Panc1 (cell line): Measurements from ENCODE around the gene MAST4. TPM values are rescaled to one million over a fixed set of nuclear protein-coding genes. Genes with fewer than 3 reads are reported as not detected.

Experiments used
- ATAC-seq: fragments of 200-7000 bp; cut with Tn5 transposase; 2 replicates; pipeline ENCODE4 v1.9.1; 2020; ENCODE audit warnings: mild to moderate bottlenecking, moderate library complexity
- BruUV-seq: library from RNA; stranded (reverse); fragments of 400-500 nt; replicated peaks from 2 replicates; lab custom pipeline; 2021; lab: Mats Ljungman, UMichigan
- CTCF ChIA-PET: fragments of 300-600 bp; sonication (Branson Sonifier 250); formaldehyde crosslinking; loops from one replicate; lab custom pipeline; 2022; ENCODE audit warnings: antibody characterized with exemption; lab: Charles Lee
- POLR2A ChIA-PET: fragments of 300-600 bp; sonication (Branson Sonifier 250); formaldehyde crosslinking; loops from one replicate; lab custom pipeline; 2022; ENCODE audit warnings: antibody characterized with exemption; lab: Charles Lee
- DNase-seq: peaks from one replicate; pipeline ENCODE4 v3.0.0-alpha.2; 2010; ENCODE audit warnings: low read depth, low spot score
- H3K27ac ChIP-seq: 2 replicates; pipeline ENCODE4 v1.5.1; 2011; ENCODE audit warnings: mild to moderate bottlenecking, low read length, inconsistent platforms
- H3K27me3 ChIP-seq: fragments of 200-500 bp; sonication (Bioruptor generic); 2 replicates; pipeline ENCODE4 v1.6.0; 2014; ENCODE audit warnings: low read length, inconsistent platforms; ENCODE audit not compliant: control insufficient read depth, insufficient read depth
- H3K36me3 ChIP-seq: fragments of 200-500 bp; sonication (Bioruptor generic); 2 replicates; pipeline ENCODE4 v1.5.1; 2014; ENCODE audit warnings: inconsistent platforms, mild to moderate bottlenecking, low read length, moderate library complexity; ENCODE audit not compliant: control insufficient read depth, insufficient read depth
- H3K4me1 ChIP-seq: 2 replicates; pipeline ENCODE4 v1.5.1; 2011; ENCODE audit warnings: inconsistent platforms, mild to moderate bottlenecking, low read length, moderate library complexity; ENCODE audit not compliant: control insufficient read depth, insufficient read depth
- H3K4me3 ChIP-seq, 2 experiments: 2 replicates each; pipeline ENCODE4 v1.5.1; 2011 to 2012; ENCODE audit warnings: low read depth in 2 of 2, low read length in 2 of 2, mild to moderate bottlenecking in 2 of 2, inconsistent platforms in 1 of 2, moderate library complexity in 1 of 2
- H3K9me3 ChIP-seq: fragments of 200-500 bp; sonication (Bioruptor generic); 2 replicates; pipeline ENCODE4 v1.5.1; 2014; ENCODE audit warnings: low read depth, mild to moderate bottlenecking, inconsistent platforms, low read length, moderate library complexity; ENCODE audit not compliant: control insufficient read depth, insufficient read depth
- POLR2AphosphoS5 ChIP-seq: IDR thresholded peaks from 2 replicates; pipeline ENCODE4 v1.6.1; 2012; ENCODE audit warnings: mild to moderate bottlenecking, low read depth, low read length, moderate library complexity
- SIN3A ChIP-seq: IDR thresholded peaks from 2 replicates; pipeline ENCODE4 v1.6.1; 2012; ENCODE audit warnings: low read depth, mild to moderate bottlenecking, low read length, moderate library complexity, borderline replicate concordance; ENCODE audit not compliant: insufficient read depth
- TCF7L2 ChIP-seq: IDR thresholded peaks from 2 replicates; pipeline ENCODE4 v1.6.1; 2011; ENCODE audit warnings: mild to moderate bottlenecking, low read depth, low read length, inconsistent platforms
- in situ Hi-C: cut with HindIII; loops from 2 replicates; pipeline ENCODE4 v1.10.0; 2016; ENCODE audit warnings: low sequenced_read_pairs, low pct_unique_long_range_greater_than_20kb
- intact Hi-C: fragments of 100-400 bp; cut with micrococcal nuclease; formaldehyde crosslinking; loops from one replicate; pipeline ENCODE4 v1.10.0; 2022; ENCODE audit not compliant: unreplicated experiment
- total RNA-seq: library from RNA; stranded (reverse); gene quantifications from one replicate; pipeline ENCODE4 v1.2.1, GENCODE V29; 2021; ENCODE audit not compliant: unreplicated experiment
- TF ChIP-seq, protein P1 (sequence below): fragments of 450-650 bp; IDR thresholded peaks from 2 replicates; pipeline ENCODE4 v1.5.1; 2017; ENCODE audit warnings: mild to moderate bottlenecking
- TF ChIP-seq, protein P2 (sequence below), 2 experiments: IDR thresholded peaks; 2 replicates each; pipeline ENCODE4 v1.6.1; 2011 to 2012; ENCODE audit warnings: low read depth in 2 of 2, control low read depth in 1 of 2, low read length in 1 of 2, mild to moderate bottlenecking in 1 of 2, moderate library complexity in 1 of 2; ENCODE audit not compliant: insufficient read depth in 1 of 2

The MAST4 gene
- total RNA-seq, 1 experiment from 2014 or later: 1.8 TPM

DNA sequence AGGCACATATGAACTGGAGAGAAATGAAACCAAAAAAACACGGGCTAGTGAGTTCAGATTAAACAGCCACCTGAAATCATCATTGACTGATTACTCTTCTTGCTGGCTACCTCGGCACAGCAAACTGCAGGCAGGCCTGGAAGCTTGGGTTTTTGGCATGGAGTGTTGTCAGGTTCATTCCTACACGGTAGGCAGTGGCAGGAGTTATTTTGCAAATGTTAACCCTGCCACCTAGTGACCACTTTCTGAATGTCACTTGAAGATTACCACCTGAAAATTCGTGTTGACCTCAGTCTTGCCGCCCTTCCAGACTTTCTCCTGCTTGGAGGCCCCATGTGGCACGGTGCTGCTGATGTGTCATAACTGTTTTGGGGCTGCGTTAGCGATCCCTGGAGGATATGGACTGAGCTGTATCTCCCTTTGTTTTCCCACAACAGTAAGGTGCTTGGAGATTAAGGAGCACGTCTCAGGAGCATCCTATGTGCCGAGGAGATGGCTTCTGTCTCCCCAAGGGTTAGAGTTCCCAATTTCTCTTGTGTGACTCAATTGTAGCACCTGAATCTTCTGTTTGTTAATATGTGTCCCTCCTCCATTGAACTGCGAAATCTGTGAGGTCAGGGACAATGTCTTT is 613.1 kb downstream of the MAST4 start:
- in situ Hi-C loops (no loop called here), intact Hi-C loops (loop anchor here (2.0 to 10.0 kb wide), 3 partner anchors 52 to 394 kb away; no protein-coding TSS in a partner anchor)
- no peak for TF ChIP-seq POLR2AphosphoS5
- TF ChIP-seq, protein P1, sequence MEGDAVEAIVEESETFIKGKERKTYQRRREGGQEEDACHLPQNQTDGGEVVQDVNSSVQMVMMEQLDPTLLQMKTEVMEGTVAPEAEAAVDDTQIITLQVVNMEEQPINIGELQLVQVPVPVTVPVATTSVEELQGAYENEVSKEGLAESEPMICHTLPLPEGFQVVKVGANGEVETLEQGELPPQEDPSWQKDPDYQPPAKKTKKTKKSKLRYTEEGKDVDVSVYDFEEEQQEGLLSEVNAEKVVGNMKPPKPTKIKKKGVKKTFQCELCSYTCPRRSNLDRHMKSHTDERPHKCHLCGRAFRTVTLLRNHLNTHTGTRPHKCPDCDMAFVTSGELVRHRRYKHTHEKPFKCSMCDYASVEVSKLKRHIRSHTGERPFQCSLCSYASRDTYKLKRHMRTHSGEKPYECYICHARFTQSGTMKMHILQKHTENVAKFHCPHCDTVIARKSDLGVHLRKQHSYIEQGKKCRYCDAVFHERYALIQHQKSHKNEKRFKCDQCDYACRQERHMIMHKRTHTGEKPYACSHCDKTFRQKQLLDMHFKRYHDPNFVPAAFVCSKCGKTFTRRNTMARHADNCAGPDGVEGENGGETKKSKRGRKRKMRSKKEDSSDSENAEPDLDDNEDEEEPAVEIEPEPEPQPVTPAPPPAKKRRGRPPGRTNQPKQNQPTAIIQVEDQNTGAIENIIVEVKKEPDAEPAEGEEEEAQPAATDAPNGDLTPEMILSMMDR: peak; percentile 85
- no peak overlapping the region for H3K27ac ChIP-seq
- no peaks in the 10 kb centered on the region for H3K9me3 ChIP-seq
- H3K4me1 ChIP-seq: no peaks in the 10 kb centered on the region
- POLR2A ChIA-PET: no interaction called here
- ATAC-seq: peak; percentile 83
- H3K36me3 ChIP-seq: no peaks in the 10 kb centered on the region
- no peaks in the 10 kb centered on the region for H3K27me3 ChIP-seq
- CTCF ChIA-PET: no interaction called here
- H3K4me3 ChIP-seq: no peak overlapping the region
- DNase-seq: peak; percentile 84
- no TSS peak for BruUV-seq

DNA sequence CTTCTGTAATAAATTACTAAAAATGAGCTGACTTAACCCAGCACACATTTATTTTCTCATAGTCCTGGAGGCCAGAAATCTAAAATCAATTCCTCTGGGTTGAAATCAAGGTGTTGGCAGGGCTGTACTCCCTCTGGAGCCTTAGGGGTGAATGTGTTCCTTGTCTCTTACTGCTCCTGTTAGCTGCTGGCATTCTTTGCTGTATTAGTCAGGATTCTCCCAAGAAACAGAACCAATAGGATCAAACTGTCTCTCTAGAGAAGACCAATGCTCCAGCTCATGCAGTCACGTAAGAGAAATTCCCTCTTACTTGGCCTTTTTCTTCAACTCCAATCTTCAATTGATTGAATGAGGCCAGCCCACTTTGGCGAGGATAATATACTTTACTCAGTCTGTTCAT is 615.7 kb downstream of the MAST4 start:
- no peaks in the 10 kb centered on the region; the same call in 1 of the 2 replicates for H3K4me1 ChIP-seq
- CTCF ChIA-PET: no interaction called here
- POLR2A ChIA-PET: no interaction called here
- no peaks in the 10 kb centered on the region for H3K9me3 ChIP-seq
- in situ Hi-C loops: no loop called here
- BruUV-seq: no TSS peak
- H3K27me3 ChIP-seq: no peaks in the 10 kb centered on the region
- H3K4me3 ChIP-seq: no peak overlapping the region
- intact Hi-C loops: loop anchor here (5.0 kb wide), 1 partner anchor 905 kb away; no protein-coding TSS in a partner anchor
- H3K27ac ChIP-seq: no peak overlapping the region
- no peaks in the 10 kb centered on the region for H3K36me3 ChIP-seq
- DNase-seq (no peak), ATAC-seq (no peak)
- TF ChIP-seq, protein P2, sequence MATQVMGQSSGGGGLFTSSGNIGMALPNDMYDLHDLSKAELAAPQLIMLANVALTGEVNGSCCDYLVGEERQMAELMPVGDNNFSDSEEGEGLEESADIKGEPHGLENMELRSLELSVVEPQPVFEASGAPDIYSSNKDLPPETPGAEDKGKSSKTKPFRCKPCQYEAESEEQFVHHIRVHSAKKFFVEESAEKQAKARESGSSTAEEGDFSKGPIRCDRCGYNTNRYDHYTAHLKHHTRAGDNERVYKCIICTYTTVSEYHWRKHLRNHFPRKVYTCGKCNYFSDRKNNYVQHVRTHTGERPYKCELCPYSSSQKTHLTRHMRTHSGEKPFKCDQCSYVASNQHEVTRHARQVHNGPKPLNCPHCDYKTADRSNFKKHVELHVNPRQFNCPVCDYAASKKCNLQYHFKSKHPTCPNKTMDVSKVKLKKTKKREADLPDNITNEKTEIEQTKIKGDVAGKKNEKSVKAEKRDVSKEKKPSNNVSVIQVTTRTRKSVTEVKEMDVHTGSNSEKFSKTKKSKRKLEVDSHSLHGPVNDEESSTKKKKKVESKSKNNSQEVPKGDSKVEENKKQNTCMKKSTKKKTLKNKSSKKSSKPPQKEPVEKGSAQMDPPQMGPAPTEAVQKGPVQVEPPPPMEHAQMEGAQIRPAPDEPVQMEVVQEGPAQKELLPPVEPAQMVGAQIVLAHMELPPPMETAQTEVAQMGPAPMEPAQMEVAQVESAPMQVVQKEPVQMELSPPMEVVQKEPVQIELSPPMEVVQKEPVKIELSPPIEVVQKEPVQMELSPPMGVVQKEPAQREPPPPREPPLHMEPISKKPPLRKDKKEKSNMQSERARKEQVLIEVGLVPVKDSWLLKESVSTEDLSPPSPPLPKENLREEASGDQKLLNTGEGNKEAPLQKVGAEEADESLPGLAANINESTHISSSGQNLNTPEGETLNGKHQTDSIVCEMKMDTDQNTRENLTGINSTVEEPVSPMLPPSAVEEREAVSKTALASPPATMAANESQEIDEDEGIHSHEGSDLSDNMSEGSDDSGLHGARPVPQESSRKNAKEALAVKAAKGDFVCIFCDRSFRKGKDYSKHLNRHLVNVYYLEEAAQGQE (IDR thresholded peaks at IDR 0.05; ENCODE audit: insufficient read depth in 1 of 2, low read depth in 2 of 2, low read length in 1 of 2): no peak
- TF ChIP-seq TCF7L2: no peak
- TF ChIP-seq, protein P1: no peak
- TF ChIP-seq POLR2AphosphoS5: no peak
- TF ChIP-seq SIN3A: no peak
